Spleen (tissue), 11 donors: ENCODE results near the gene SUV39H2. TPM values are rescaled to one million over a fixed set of nuclear protein-coding genes. Genes with fewer than 3 reads are reported as not detected.

Source experiments
- DNase-seq: peaks from one replicate; pipeline ENCODE4 v3.0.0-alpha.2; 2020
- H3K27ac ChIP-seq, 8 donors: fragments of 200-600 bp; sonication (generic) in 7 of 8; 1 replicate in 4 of 8; 2 replicates in 4 of 8; pipeline versions ENCODE4 v1.5.0 to v1.8.0; 2016 to 2021; ENCODE audit warnings: inconsistent platforms in 4 of 8, mild to moderate bottlenecking in 4 of 8, moderate library complexity in 1 of 8
- H3K27me3 ChIP-seq, 7 donors: fragments of 200-600 bp; sonication (generic) in 6 of 7; replicated peaks in 1 of 7; 1 replicate in 4 of 7; 2 replicates in 3 of 7; pipeline versions ENCODE4 v1.5.0 to v1.8.0; 2016 to 2021; ENCODE audit warnings: inconsistent platforms in 3 of 7, mild to moderate bottlenecking in 1 of 7
- H3K36me3 ChIP-seq, 6 donors: fragments of 200-600 bp; sonication (generic) in 5 of 6; 1 replicate in 4 of 6; 2 replicates in 2 of 6; pipeline versions ENCODE4 v1.5.0 to v1.8.0; 2016 to 2021; ENCODE audit warnings: inconsistent platforms in 2 of 6
- H3K4me1 ChIP-seq, 6 donors: fragments of 200-600 bp; sonication (generic) in 5 of 6; 1 replicate in 3 of 6; 2 replicates in 3 of 6; pipeline versions ENCODE4 v1.5.0 to v1.8.0; 2016 to 2021; ENCODE audit warnings: inconsistent platforms in 3 of 6
- H3K4me3 ChIP-seq, 8 donors: fragments of 200-600 bp; sonication (generic) in 7 of 8; 1 replicate in 4 of 8; 2 replicates in 4 of 8; pipeline versions ENCODE4 v1.5.0 to v1.8.0; 2016 to 2021; ENCODE audit warnings: inconsistent platforms in 4 of 8, mild to moderate bottlenecking in 4 of 8, moderate library complexity in 2 of 8
- H3K9me3 ChIP-seq, 8 donors: fragments of 200-600 bp; sonication (generic) in 7 of 8; 1 replicate in 4 of 8; 2 replicates in 4 of 8; pipeline versions ENCODE4 v1.5.0 to v1.8.0; 2016 to 2021; ENCODE audit warnings: inconsistent platforms in 4 of 8
- POLR2A ChIP-seq, 3 donors: fragments of 450-650 bp; IDR thresholded peaks; one replicate each; pipeline ENCODE4 v1.5.1; 2017; ENCODE audit warnings: antibody characterized with exemption in 3 of 3, mild to moderate bottlenecking in 1 of 3
- POLR2AphosphoS5 ChIP-seq, 3 donors: sonication (generic); formaldehyde crosslinking; IDR thresholded peaks; one replicate each; pipeline ENCODE4 v1.5.1; 2017; ENCODE audit warnings: antibody characterized with exemption in 3 of 3
- WGBS, 5 donors: extraction: QIAGEN DNeasy Blood & Tissue Kit in 3 of 5; methylation state at CpG; one replicate each; pipeline versions ENCODE4 v1.1.5 to v1.1.7; 2013 to 2018; 5-methylcytosine and 5-hydroxymethylcytosine counted together
- intact Hi-C: fragments of 100-400 bp; cut with DNase I; formaldehyde crosslinking; loops from one replicate; pipeline ENCODE4 v1.15.0; 2023; ENCODE audit warnings: low total_unique reads
- polyA plus RNA-seq, 3 donors: library from polyadenylated mRNA; stranded (reverse); fragments of 200-250 nt; gene quantifications; one replicate each; pipeline ENCODE4 v1.2.1, GENCODE V29; 2013
- total RNA-seq, 7 donors: library from RNA; depleted of rRNA in 3 of 7; stranded (reverse); fragments of >200 nt in 3 of 7; fragmentation: NEBNext Ultra II Directional in 4 of 7; extraction: Animal tissue kit (Norgen Biotek cat#: 25700) in 4 of 7; gene quantifications; one replicate each; pipeline versions ENCODE4 v1.1.0 to v1.2.1, GENCODE V29; 2016 to 2021
- TF ChIP-seq, protein P1 (sequence below), 11 experiments: fragments of 200-600 bp in 7 of 11; fragments of 450-650 bp in 4 of 11; sonication (generic) in 4 of 11; IDR thresholded peaks in 8 of 11; conservative IDR thresholded peaks in 3 of 11; 1 replicate in 7 of 11; 2 replicates in 4 of 11; pipeline versions ENCODE4 v1.4.0 to v1.8.0; 2016 to 2021; ENCODE audit warnings: antibody characterized with exemption in 11 of 11, inconsistent platforms in 4 of 11, mild to moderate bottlenecking in 1 of 11
- donor health status: healthy with polysubstance abuse.
- donor health status: DM: no; HTN: no; CAD: no; lungs with moderate emphysema.
- donor health status: DM: no; HTN: no; CAD: no.
- donor health status: Bipolar disorder and iron deficiency.
- donor health status: healthy.
- donor health status: DM: no; HTN: no; CAD: no.
- donor health status: DM: yes; HTN: yes; CAD: no.

The SUV39H2 gene
- total and polyA plus RNA-seq, 10 donors = 1.2 to 8.4 (median 4.4) TPM

DNA sequence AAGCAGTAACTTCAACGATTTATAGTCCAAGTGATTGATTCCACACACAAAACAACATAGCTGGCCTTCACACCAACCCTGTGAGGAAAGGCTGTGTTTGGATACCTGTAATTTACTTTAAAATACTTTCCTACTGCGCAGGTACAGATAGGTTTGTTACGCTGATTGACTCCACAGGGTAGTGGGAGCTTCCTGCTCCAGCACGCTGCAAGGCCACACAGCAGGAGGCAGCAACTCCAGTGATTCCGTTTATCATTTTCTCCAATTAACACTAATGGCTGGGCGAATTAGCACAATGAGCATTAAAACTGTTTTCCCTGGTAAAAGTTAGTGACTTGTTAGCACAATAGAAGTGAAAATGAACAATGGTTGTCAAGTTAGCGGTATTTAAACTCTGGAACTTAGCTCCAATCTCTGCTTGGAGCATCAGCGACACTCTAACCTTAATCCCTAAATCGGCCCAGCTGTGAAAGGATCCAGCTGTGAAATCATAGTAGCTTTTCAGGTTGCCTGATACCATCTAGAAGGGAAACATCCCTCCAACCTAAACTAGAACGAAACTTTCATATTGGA is 74.3 kb downstream of the SUV39H2 start:
- Histone ChIP-seq H3K9me3 (no peaks in the 10 kb centered on the region), H3K4me1 (peaks cover 15 to 63% (median 47%) of the 10 kb centered on the region in 6 donors), H3K4me3 (peak overlapping the region; percentile 64 to 93 (median 79)), H3K36me3 (peaks cover 0 to 20% (median 10%) of the 10 kb centered on the region in 6 donors), H3K27ac (peak overlapping the region; percentile 90 to 97 (median 92)), H3K27me3 (no peaks in the 10 kb centered on the region)
- no peak for DNase-seq
- TF ChIP-seq POLR2A (IDR thresholded peaks at IDR 0.05) = no peak
- TF ChIP-seq, protein P1, sequence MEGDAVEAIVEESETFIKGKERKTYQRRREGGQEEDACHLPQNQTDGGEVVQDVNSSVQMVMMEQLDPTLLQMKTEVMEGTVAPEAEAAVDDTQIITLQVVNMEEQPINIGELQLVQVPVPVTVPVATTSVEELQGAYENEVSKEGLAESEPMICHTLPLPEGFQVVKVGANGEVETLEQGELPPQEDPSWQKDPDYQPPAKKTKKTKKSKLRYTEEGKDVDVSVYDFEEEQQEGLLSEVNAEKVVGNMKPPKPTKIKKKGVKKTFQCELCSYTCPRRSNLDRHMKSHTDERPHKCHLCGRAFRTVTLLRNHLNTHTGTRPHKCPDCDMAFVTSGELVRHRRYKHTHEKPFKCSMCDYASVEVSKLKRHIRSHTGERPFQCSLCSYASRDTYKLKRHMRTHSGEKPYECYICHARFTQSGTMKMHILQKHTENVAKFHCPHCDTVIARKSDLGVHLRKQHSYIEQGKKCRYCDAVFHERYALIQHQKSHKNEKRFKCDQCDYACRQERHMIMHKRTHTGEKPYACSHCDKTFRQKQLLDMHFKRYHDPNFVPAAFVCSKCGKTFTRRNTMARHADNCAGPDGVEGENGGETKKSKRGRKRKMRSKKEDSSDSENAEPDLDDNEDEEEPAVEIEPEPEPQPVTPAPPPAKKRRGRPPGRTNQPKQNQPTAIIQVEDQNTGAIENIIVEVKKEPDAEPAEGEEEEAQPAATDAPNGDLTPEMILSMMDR (IDR thresholded peaks at IDR 0.05 in 8 of 11, conservative IDR thresholded peaks at IDR 0.05 in 3 of 11) = no peak
- no peak for TF ChIP-seq POLR2AphosphoS5 (IDR thresholded peaks at IDR 0.05)
- intact Hi-C loops = loop anchor here (10.0 kb wide), 1 partner anchor 142 kb away; the partner anchor contains the start of gene RPP38
- WGBS, 5 donors = 31 to 39% (median 35%) methylated on average over 10 of the region's 10 CpGs

DNA sequence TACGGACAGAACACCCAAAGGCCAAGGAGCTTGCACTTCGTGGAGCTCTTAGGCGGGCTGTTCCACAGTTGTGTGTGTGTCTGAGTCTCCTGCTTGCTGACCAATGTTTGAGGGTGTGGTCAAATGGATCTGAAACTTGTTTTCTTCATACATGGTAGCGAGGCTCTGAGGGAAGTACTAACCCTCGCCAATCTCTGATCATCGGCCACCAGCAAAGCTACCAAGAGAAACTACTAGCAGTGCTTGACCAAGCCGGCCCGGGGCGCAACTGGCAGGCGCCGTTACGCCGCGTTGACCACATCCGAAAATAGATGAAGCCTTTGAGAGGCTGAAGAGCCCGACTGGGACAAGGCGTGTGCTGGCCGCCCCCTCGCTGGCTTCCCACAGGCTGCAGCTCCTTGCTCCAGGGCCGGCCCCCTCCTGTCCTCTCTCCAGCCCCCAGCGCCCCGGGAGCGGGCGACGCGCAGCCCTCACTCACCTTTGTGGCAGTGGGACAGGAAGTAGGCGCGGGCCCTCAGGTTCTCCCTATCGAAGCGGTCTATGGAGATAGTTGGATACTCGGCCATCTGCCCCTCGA is 74.8 kb downstream of the SUV39H2 start:
- Histone ChIP-seq H3K36me3 (peaks cover 0 to 14% (median 4%) of the 10 kb centered on the region in 6 donors), H3K9me3 (no peaks in the 10 kb centered on the region), H3K27me3 (no peaks in the 10 kb centered on the region), H3K4me1 (peaks cover 15 to 63% (median 47%) of the 10 kb centered on the region in 6 donors), H3K4me3 (peak overlapping the region; percentile 64 to 93 (median 79)), H3K27ac (peak overlapping the region; percentile 90 to 97 (median 92))
- intact Hi-C loops = loop anchor here (10.0 kb wide), 1 partner anchor 141 kb away; the partner anchor contains the start of gene RPP38
- TF ChIP-seq, protein P1 (IDR thresholded peaks at IDR 0.05 in 8 of 11, conservative IDR thresholded peaks at IDR 0.05 in 3 of 11) = peak in 1 of 11 experiments; percentile 17
- no peak for TF ChIP-seq POLR2A (IDR thresholded peaks at IDR 0.05)
- WGBS, 5 donors = 0 to 1% (median 0%) methylated on average over 26 to 32 of the region's 32 CpGs
- DNase-seq = peak; percentile 94

Other genes with a start within 250 kb of the SUV39H2 start
- 100 to 1,000 TPM in 2 of 7 donors, 10 to 100 TPM in 5; 58.7 to 115 (median 81.2) TPM for gene FAM107B, start 104.0 kb upstream of the SUV39H2 start, total RNA-seq
- gene FAM107B, start 104.0 kb upstream of the SUV39H2 start, polyA plus RNA-seq = 10 to 100 TPM; 40.1 to 53.0 (median 46.9) TPM
- 1 to 10 TPM in 5 of 7 donors, under 1 TPM in 1, not detected in 1; 0.91 to 2.5 (median 1.6) TPM for gene CDNF, start 40.8 kb upstream of the SUV39H2 start, total RNA-seq
- gene CDNF, start 40.8 kb upstream of the SUV39H2 start, polyA plus RNA-seq = 1 to 10 TPM in 2 of 3 donors, under 1 TPM in 1; 0.67 to 2.0 (median 1.5) TPM
- 10 to 100 TPM; 11.6 to 24.1 (median 13.4) TPM for gene HSPA14, start 40.6 kb upstream of the SUV39H2 start, total RNA-seq
- 10 to 100 TPM; 13.5 to 14.0 (median 14.0) TPM for gene HSPA14, start 40.6 kb upstream of the SUV39H2 start, polyA plus RNA-seq
- 10 to 100 TPM in 6 of 7 donors, 1 to 10 TPM in 1; 10.0 to 18.4 (median 12.8) TPM for gene MSANTD7, start 40.6 kb upstream of the SUV39H2 start, total RNA-seq
- 1 to 10 TPM; 2.4 to 3.5 (median 2.9) TPM for gene MSANTD7, start 40.6 kb upstream of the SUV39H2 start, polyA plus RNA-seq
- 10 to 100 TPM; 23.0 to 35.6 (median 27.3) TPM for gene DCLRE1C, start 75.2 kb downstream of the SUV39H2 start, total RNA-seq
- gene DCLRE1C, start 75.2 kb downstream of the SUV39H2 start, polyA plus RNA-seq = 1 to 10 TPM; 6.8 to 9.2 (median 9.2) TPM
- gene MEIG1, start 80.5 kb downstream of the SUV39H2 start, total RNA-seq = not detected
- gene MEIG1, start 80.5 kb downstream of the SUV39H2 start, polyA plus RNA-seq = under 1 TPM; 0.54 to 0.64 (median 0.57) TPM
- gene OLAH, start 165.1 kb downstream of the SUV39H2 start, total RNA-seq = 10 to 100 TPM in 3 of 7 donors, 1 to 10 TPM in 3, not detected in 1; 2.6 to 17.5 (median 6.8) TPM
- gene OLAH, start 165.1 kb downstream of the SUV39H2 start, polyA plus RNA-seq = 1 to 10 TPM in 2 of 3 donors, under 1 TPM in 1; 0.80 to 4.0 (median 1.2) TPM
- under 1 TPM in 1 of 7 donors, not detected in 6; 0.77 TPM for gene ACBD7, start 209.9 kb downstream of the SUV39H2 start, total RNA-seq
- under 1 TPM in 2 of 3 donors, not detected in 1; 0.09 to 0.10 TPM for gene ACBD7, start 209.9 kb downstream of the SUV39H2 start, polyA plus RNA-seq
- 10 to 100 TPM; 12.5 to 19.7 (median 15.6) TPM for gene RPP38, start 218.5 kb downstream of the SUV39H2 start, total RNA-seq
- gene RPP38, start 218.5 kb downstream of the SUV39H2 start, polyA plus RNA-seq = 10 to 100 TPM; 22.3 to 24.9 (median 24.2) TPM